Transverse colon (tissue), 4 donors: Measurements from ENCODE around the gene ADGRG3. TPM values are rescaled to one million over a fixed set of nuclear protein-coding genes. Genes with fewer than 3 reads are reported as not detected.

Experiments
- DNase-seq: peaks from one replicate; pipeline ENCODE4 v3.0.0-alpha.2; 2019
- H3K27ac ChIP-seq, 4 donors: fragments of 200-600 bp; sonication (generic); 2 replicates each; pipeline ENCODE4 v1.5.1; 2016 to 2018; ENCODE audit warnings: inconsistent platforms in 4 of 4
- H3K27me3 ChIP-seq: fragments of 200-600 bp; sonication (generic); 2 replicates; pipeline ENCODE4 v1.5.1; 2017; ENCODE audit warnings: inconsistent platforms
- H3K36me3 ChIP-seq, 4 donors: fragments of 200-600 bp; sonication (generic); 2 replicates each; pipeline ENCODE4 v1.5.1; 2017 to 2019; ENCODE audit warnings: inconsistent platforms in 4 of 4
- H3K4me1 ChIP-seq, 4 donors: fragments of 200-600 bp; sonication (generic); 2 replicates each; pipeline ENCODE4 v1.5.1; 2017 to 2020; ENCODE audit warnings: inconsistent platforms in 4 of 4
- H3K4me3 ChIP-seq, 4 donors: fragments of 200-600 bp; sonication (generic); 1 replicate in 1 of 4; 2 replicates in 3 of 4; pipeline versions ENCODE4 v1.5.1 to v1.6.1; 2017 to 2019; ENCODE audit warnings: inconsistent platforms in 4 of 4
- H3K9me3 ChIP-seq, 2 donors: fragments of 200-600 bp; sonication (generic); 2 replicates each; pipeline ENCODE4 v1.5.1; 2017 to 2019; ENCODE audit warnings: inconsistent platforms in 2 of 2
- CTCF ChIP-seq, 5 experiments: fragments of 200-600 bp in 3 of 5; fragments of 450-650 bp in 2 of 5; sonication (generic) in 3 of 5; IDR thresholded peaks; 1 replicate in 2 of 5; 2 replicates in 3 of 5; pipeline ENCODE4 v1.5.1; 2016 to 2017; ENCODE audit warnings: antibody characterized with exemption in 5 of 5, inconsistent platforms in 3 of 5, mild to moderate bottlenecking in 2 of 5, moderate library complexity in 1 of 5
- EP300 ChIP-seq: sonication (generic); formaldehyde crosslinking; IDR thresholded peaks from one replicate; pipeline ENCODE4 v1.6.1; 2017; ENCODE audit warnings: antibody characterized with exemption, low read depth
- POLR2A ChIP-seq: fragments of 450-650 bp; IDR thresholded peaks from one replicate; pipeline ENCODE4 v1.6.1; 2016; ENCODE audit warnings: antibody characterized with exemption, mild to moderate bottlenecking, moderate library complexity
- POLR2AphosphoS5 ChIP-seq, 3 donors: sonication (generic); formaldehyde crosslinking; IDR thresholded peaks; one replicate each; pipeline ENCODE4 v1.6.1; 2016; ENCODE audit warnings: antibody characterized with exemption in 3 of 3
- WGBS, 2 donors: methylation state at CpG; one replicate each; pipeline ENCODE4 v1.1.5; 2018; ENCODE audit warnings: low coverage in 1 of 2; 5-methylcytosine and 5-hydroxymethylcytosine counted together
- in situ Hi-C, 4 donors: fragments of 200-750 bp; cut with MboI; loops; one replicate each; pipeline versions ENCODE4 v1.15.0 to v1.15.1; 2017; ENCODE audit warnings: low sequenced_read_pairs in 3 of 4, low pct_ligation_motif_present in 1 of 4, low pct_unique_long_range_greater_than_20kb in 1 of 4
- intact Hi-C: fragments of 100-400 bp; cut with DNase I; formaldehyde crosslinking; loops from one replicate; pipeline ENCODE4 v1.15.1; 2023; ENCODE audit warnings: low total_unique reads
- total RNA-seq, 4 donors: library from RNA; depleted of rRNA; stranded (reverse); fragments of >200 nt; gene quantifications; one replicate each; pipeline ENCODE4 v1.1.0, GENCODE V29; 2016

ADGRG3 gene
- total RNA-seq, 4 donors from 2014 or later: 1.5 to 2.7 (median 2.2) TPM; not detected in 1

DNA sequence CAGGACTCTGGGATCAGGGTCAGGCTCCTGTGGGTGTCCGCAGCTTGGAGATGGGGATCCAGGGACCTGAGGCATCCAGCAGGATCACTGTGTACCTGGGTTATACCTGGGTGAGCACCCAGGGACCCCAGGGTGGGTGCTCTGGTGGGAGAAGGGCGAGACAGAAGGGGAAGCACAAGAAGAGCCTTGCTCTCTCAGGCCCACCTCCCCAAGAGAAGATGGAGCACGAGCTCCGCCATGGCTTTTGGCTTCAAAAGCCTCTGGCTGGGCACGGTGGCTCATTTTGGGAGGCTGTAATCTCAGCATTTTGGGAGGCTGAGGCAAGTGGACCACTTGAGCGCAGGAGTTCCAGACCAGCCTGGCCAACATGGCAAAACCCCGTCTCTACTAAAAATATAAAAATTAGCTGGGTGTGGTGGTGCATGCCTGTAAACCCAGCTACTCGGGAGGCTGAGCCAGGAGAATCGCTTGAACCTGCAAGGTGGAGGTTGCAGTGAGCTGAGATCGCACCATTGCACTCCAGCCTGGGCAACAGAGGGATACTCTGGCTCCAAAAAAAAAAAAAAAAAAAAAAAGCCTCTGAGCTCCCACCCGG, 35.4 kb downstream of the ADGRG3 start:
- H3K27ac ChIP-seq: no peak overlapping the region
- no peaks in the 10 kb centered on the region for H3K27me3 ChIP-seq
- no peaks in the 10 kb centered on the region for H3K9me3 ChIP-seq
- H3K4me3 ChIP-seq: no peak overlapping the region
- WGBS, 2 donors: 69 to 75% methylated on average over 5 to 11 of the region's 11 CpGs
- no peak for DNase-seq
- no peak for TF ChIP-seq EP300
- TF ChIP-seq POLR2A: no peak
- H3K4me1 ChIP-seq: no peaks in the 10 kb centered on the region
- intact Hi-C loops: no loop called here
- in situ Hi-C loops: no loop called here
- no peaks in the 10 kb centered on the region for H3K36me3 ChIP-seq

GRCh38 chr16:57704011-57704904, 36.2 kb downstream of the ADGRG3 start:
- DNase-seq: no peak
- 49 to 53% methylated on average over 9 to 11 of the region's 11 CpGs for WGBS, 2 donors
- no peak overlapping the region for H3K27ac ChIP-seq

GRCh38 chr16:57704905-57705852, 37.1 kb downstream of the ADGRG3 start:
- no peak for DNase-seq
- no peaks in the 10 kb centered on the region for H3K9me3 ChIP-seq
- no peak overlapping the region for H3K27ac ChIP-seq
- in situ Hi-C loops (no loop called here), intact Hi-C loops (no loop called here)
- no peaks in the 10 kb centered on the region for H3K27me3 ChIP-seq
- no peaks in the 10 kb centered on the region for H3K36me3 ChIP-seq
- H3K4me3 ChIP-seq: no peak overlapping the region
- no peaks in the 10 kb centered on the region for H3K4me1 ChIP-seq
- 84 to 85% methylated on average over 4 of the region's 4 CpGs for WGBS, 2 donors
- TF ChIP-seq POLR2AphosphoS5 (IDR thresholded peaks at IDR 0.05) (no peak), CTCF (IDR thresholded peaks at IDR 0.05) (no peak), POLR2A (no peak), EP300 (no peak)

More at GRCh38 chr16:57704011-57704904, 36.2 kb downstream of the ADGRG3 start:
- in situ Hi-C loops: no loop called here
- H3K4me3 ChIP-seq: no peak overlapping the region
- intact Hi-C loops: no loop called here
- H3K27me3 ChIP-seq: no peaks in the 10 kb centered on the region
- H3K36me3 ChIP-seq: no peaks in the 10 kb centered on the region
- H3K4me1 ChIP-seq: no peaks in the 10 kb centered on the region
- TF ChIP-seq CTCF (IDR thresholded peaks at IDR 0.05) (no peak), POLR2AphosphoS5 (IDR thresholded peaks at IDR 0.05) (no peak), EP300 (no peak), POLR2A (no peak)
- H3K9me3 ChIP-seq: no peaks in the 10 kb centered on the region

GRCh38 chr16:57706717-57707116, 38.6 kb downstream of the ADGRG3 start:
- in situ Hi-C loops: no loop called here
- H3K4me1 ChIP-seq: no peaks in the 10 kb centered on the region
- intact Hi-C loops: no loop called here
- TF ChIP-seq POLR2A (no peak), EP300 (no peak)
- WGBS, 2 donors: 54% methylated on average over 1 of the region's 1 CpG; no CpG with 5 or more reads in 1 of the 2 donors
- H3K4me3 ChIP-seq: no peak overlapping the region
- H3K27ac ChIP-seq: no peak overlapping the region
- no peaks in the 10 kb centered on the region for H3K9me3 ChIP-seq
- no peak for DNase-seq
- H3K27me3 ChIP-seq: no peaks in the 10 kb centered on the region
- H3K36me3 ChIP-seq: no peaks in the 10 kb centered on the region
